ENCODE measurements around the gene IFI30.
"Not testable (repeated sequence)": the region's sequence is repeated elsewhere in the genome, so short reads cannot be mapped to it uniquely, and the experiment has no call there.

The IFI30 gene

GRCh38 chr19:18203863-18204393, 30.3 kb downstream of the IFI30 start, which contains the start of gene RAB3A:
Gene RAB3A, minus strand, starts transcription at chr19:18204042. Its CDS starts 1,302 bp downstream, at chr19:18202740.
- peak; percentile 100 for DNase-seq

GRCh38 chr19:18204394-18205199, 31.0 kb downstream of the IFI30 start:
- no peak for DNase-seq

- DNase-seq, result peak; percentile 85
These were observed 31.7 kb downstream of the IFI30 start for GRCh38 chr19:18205200-18205892.

DNA sequence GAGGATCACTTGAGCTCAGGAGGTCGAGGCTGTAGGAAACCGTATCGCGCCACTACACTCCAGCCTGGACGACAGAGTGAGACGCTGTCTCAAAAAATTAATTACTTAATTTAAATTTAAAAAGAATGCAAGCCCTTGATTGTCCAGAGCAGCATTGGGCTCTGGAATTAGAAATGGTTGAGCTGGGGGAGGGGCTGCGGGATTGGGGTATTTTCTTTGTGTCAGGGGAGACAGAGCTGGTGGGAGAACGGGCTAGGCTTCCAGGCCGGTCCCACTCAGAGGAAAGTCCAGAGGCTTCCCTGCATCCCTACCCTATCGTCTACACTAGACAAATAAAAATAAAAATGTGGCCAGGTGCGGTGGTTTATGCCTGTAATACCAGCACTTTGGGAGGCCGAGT, 32.4 kb downstream of the IFI30 start:
- no peak for DNase-seq

DNA sequence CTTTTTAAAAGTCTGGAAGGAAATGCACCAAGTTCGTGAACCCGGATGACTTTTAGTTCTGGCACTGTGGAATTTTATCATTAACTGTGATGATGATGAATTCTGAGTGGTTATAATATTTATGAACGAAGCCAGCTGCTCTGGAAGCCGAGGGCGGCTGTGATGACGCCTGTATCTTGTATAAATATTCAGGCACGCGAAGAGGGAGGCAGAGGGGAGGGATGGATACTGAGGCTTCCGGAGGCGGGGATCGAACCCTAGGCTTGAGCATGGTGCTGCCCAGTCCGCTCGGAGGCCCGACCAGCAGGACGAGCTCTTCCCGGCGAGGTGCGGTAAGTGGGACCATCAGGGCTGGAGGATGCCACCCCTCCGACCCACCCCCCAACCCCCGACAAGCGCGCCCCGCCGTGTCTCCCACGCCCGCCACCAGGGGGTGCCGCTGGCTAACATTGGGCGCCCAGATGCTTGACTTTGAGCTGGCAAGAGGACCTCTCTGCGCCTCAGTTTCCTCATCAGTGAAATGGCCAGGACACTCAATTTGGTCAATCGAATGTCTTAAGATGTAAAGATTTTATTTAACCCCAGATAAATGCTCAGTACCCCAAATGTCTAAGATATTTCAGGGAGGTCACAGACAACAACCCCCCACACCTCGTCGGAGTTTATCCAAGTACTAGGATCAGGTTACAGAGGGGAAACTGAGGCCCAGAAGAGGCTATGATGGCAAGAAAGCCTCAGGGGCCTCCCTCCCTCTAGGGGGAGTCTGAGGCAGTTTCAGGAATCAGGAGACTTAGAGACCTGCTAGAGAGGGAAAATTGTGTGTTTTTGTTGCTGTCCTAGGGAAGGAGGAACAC, 34.7 kb downstream of the IFI30 start:
- DNase-seq, result peak; percentile 85

- not testable (repeated sequence) for DNase-seq
These were observed 36.3 kb downstream of the IFI30 start for GRCh38 chr19:18209912-18210311.

DNA sequence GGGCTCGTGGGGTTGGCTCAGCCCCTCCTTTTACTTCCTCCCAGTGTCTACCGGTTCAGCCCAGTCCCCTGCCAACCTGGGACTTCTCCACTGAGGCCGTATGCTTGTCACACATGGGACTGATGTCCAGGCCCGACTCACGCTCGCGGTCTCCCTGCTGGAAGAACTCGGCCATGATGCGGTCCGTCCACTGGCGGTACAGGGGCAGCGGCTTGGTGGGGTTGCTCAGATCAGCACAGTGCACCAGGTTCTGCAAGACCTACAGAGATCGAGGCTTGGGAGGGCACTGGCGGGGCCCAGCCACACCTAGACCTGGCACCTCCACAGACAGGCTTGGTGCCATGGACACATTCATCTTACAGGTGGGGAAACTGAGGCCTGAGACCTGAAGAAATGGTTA, 38.1 kb downstream of the IFI30 start:
- DNase-seq, result no peak

DNA sequence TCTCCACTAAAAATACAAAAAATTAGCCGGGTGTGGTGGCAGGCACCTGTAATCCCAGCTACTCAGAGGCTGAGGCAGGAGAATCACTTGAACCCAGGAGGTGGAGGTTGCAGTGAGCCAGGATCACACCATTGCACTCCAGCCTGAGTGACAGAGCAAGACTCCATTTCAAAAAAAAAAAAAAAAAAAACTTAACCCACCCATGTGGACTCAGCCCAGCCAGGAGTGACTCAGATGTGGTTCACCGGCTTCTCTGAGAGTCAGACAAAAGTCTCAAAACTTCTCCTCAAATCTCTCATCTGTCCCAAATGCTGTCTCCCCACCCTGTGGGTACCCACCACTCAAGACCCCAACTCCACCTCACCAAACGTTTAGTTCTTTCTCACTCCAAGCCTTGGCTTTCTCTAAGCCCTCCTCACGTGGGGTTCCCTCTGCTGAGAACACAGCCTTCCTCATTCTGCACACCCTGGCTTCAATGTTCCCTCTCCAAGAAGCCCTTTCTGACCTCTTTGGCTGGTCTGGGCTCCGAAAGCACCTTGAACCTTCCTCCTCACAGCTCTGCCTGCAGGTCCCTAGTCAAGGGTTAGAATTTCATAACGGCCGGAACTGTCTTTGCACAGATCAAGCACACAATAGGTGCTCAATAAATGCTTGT, 41.3 kb downstream of the IFI30 start:
- DNase-seq, result peak; percentile 50

- no peak for DNase-seq
These were observed 43.2 kb downstream of the IFI30 start for GRCh38 chr19:18216789-18217188.

DNA sequence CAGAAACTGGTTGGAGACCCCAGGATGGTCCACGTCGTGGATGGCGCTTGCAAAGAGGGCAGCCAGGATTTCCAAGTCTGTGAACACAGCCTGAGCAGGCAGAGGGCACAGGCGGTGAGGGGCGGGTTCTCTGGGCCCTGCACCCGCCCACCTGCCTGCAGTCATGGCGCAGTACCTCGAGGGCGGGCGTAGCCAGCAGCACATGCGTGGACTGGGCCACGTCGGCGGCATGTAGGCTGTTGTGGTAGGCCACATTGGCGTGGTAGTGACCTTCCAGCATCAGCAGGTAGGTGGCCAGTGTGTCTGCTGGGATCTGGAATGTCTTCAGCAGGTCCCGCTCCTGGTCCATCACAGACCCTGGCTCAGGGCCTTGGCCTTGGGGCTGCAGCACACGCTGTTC, 44.5 kb downstream of the IFI30 start:
- DNase-seq, result no peak

GRCh38 chr19:18218600-18218999, 45.0 kb downstream of the IFI30 start:
- DNase-seq, result no peak

DNA sequence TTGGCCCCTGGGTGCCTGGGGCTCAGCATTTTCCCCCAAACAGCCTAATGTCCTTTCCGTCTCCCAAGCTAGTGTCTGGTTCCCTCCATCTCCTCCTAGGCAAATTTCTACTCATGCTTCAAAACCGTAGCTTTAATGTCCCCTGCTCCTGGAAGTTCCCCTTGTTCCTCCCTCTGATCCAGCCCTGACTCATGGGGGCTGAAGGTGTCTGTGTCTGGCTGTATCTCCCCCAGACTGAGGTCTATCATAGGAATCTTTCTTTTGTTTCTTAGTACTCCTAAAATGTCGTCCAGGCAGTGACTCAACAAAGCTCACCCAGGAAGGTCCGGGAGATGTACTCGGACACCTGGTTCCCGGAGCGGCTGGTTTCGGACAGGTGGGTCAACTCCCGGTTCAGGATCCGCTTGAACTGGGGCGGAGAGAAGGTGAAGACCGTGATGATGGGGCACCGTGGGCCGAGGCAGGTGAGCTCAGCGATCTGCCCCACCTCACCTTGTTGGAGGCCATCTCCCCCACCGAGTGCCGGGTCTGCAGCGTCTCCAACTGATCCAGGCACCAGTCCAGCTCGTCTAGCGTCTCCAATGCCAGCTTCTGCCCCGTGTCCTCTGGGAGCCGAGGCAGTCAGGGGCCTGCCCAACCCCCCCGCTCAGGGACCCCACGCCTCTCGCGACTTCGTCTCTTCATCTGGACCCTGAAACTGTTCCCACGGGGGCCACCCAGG, 46.5 kb downstream of the IFI30 start:
- DNase-seq, result no peak

GRCh38 chr19:18220632-18221275, 47.1 kb downstream of the IFI30 start:
- no peak for DNase-seq

DNA sequence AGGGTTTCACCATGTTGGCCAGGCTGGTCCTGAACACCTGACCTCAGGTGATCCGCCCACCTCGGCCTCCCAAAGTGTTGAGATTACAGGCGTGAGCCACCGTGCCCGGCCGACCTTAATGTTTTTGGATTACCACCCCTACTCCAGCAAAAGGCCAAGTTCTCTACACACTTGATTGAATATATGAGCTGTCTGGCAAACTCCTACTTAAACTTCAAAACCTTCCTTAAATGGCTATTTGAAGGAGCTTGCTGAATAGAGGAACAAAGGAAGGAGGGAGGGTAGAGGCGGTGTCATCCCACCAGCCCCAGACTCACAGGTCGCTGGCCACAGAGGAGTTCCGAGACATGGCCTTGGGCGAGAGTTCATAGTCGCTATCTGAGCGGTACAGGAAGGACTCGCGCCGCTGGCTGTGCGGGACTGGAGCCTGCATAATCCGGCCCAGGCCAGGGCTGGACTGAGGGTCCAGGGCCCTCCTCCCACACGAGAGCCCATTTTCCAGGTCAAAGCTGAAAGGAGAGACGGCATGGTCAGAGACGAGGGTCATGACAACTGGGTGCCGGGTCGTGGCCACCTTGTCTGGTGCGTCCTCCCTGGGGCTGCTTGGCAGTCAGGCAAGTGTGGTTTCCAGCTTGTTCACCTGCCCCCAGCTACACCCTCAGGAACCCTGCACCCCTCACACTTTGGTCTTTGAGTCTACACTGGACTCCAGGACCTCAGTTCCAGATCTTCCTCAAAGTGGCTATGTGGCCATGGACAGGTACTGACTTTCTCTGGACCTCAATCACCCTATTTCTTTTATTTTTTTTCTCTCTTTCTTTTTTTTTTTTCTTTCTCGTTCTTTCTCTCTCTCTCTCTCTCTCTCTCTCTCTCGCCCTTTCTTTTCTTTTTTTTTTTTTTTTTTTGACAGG, 48.5 kb downstream of the IFI30 start:
- no peak for DNase-seq

- DNase-seq, result no peak
These were observed 50.4 kb downstream of the IFI30 start for GRCh38 chr19:18223860-18224524.

GRCh38 chr19:18224525-18225354, 51.1 kb downstream of the IFI30 start:
- peak; percentile 95 for DNase-seq

- DNase-seq, result no peak
These were observed 51.7 kb downstream of the IFI30 start for GRCh38 chr19:18225355-18225701.

DNA sequence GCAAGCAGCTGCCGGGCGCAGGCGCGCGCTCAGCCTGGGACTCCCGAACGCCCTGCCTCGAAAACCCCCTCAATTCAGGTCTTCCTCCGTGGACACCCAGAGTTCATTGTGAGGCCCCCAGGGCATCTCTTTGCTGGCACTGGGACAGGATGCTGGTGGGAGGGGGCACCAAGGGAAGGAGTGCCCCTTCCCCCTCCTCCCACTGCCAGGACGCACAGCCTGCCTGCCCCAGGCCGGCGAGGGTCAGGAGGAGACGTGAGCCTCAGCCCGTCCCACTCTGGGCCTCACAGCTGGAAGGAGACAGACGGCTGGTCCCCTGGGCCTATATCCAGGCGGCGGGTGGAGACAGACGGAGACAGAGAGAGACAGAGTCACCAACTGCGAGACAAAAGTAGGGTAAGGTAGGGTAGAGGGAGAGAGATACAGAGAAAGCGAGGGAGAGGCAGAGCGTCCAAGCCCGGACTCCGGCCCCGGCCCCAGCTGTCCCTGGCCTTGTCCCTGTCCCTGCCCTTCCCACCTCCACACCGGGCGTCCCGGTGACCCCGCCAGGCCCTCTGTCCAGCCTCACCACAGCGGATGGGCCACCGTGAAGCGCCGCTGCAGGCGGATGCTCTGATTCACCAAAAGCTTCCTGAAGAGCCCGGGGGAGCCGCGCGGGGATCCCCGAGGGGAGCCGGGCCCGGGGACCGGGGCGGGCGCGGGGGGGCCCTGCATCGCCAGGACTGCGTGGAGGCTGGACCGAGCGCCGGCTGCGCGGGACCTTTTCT, 52.3 kb downstream of the IFI30 start, which contains the start of gene PDE4C:
TSS of gene PDE4C (minus strand) at position 737 of the 767 bp plus-strand sequence. CDS start at position 714, 23 bp downstream.
- no peak for DNase-seq

Measured in fibroblast of skin of right biceps (primary cell).